PFSK-1 (cell line): ENCODE results near the gene PTPRT.

Experiments used
- FOXP2 ChIP-seq: optimal IDR thresholded peaks from 2 replicates; pipeline ENCODE3; 2011; ENCODE audit warnings: borderline replicate concordance, control low read depth, inconsistent platforms; ENCODE audit not compliant: insufficient read depth; ENCODE audit errors: extremely low read length, extremely low read depth
- POLR2AphosphoS5 ChIP-seq: IDR thresholded peaks from 2 replicates; pipeline ENCODE4 v1.6.1; 2012; ENCODE audit warnings: low read depth, mild to moderate bottlenecking, control low read depth, low read length, moderate library complexity
- REST ChIP-seq, 2 experiments: IDR thresholded peaks; 2 replicates each; pipeline versions ENCODE4 v1.6.1 to v1.8.0; 2011 to 2012; ENCODE audit warnings: low read depth in 2 of 2, low read length in 2 of 2, control low read depth in 1 of 2, inconsistent platforms in 1 of 2, mild to moderate bottlenecking in 1 of 2, moderate library complexity in 1 of 2; ENCODE audit not compliant: insufficient read depth in 1 of 2
- SIN3A ChIP-seq: IDR thresholded peaks from 2 replicates; pipeline ENCODE4 v1.6.1; 2012; ENCODE audit warnings: mild to moderate bottlenecking, low read length, moderate library complexity, borderline replicate concordance; ENCODE audit not compliant: insufficient read depth
- TAF1 ChIP-seq: IDR thresholded peaks from 2 replicates; pipeline ENCODE4 v1.6.1; 2012; ENCODE audit warnings: low read length, control low read depth, borderline replicate concordance; ENCODE audit not compliant: insufficient read depth

GRCh38 chr20:42907730-42908129 lies 282.0 kb downstream of the PTPRT start:
- TF ChIP-seq REST (IDR thresholded peaks at IDR 0.05; ENCODE audit: insufficient read depth in 1 of 2, low read depth in 2 of 2, low read length in 2 of 2) = no peak
- TF ChIP-seq TAF1 = no peak
- no peak for TF ChIP-seq POLR2AphosphoS5
- no peak for TF ChIP-seq SIN3A
- no peak for TF ChIP-seq FOXP2
